GM10248 (cell line): ENCODE results near the gene AKR1E2.

Experiments
- CTCF ChIA-PET: fragments of 300-600 bp; sonication (Branson Sonifier 250); formaldehyde crosslinking; extraction: SDS; loops from one replicate; lab custom pipeline; 2021; ENCODE audit warnings: antibody characterized with exemption; lab: Yijun Ruan, JAX
- POLR2A ChIA-PET: fragments of 350-650 bp; sonication (Branson Sonifier 250); formaldehyde crosslinking; extraction: SDS; loops from one replicate; lab custom pipeline; 2020; ENCODE audit warnings: antibody characterized with exemption; lab: Yijun Ruan, JAX
- DNase-seq: peaks from one replicate; pipeline ENCODE4 v3.0.0; 2012; ENCODE audit errors: extremely low spot score
- CTCF ChIP-seq: IDR thresholded peaks from 2 replicates; pipeline ENCODE4 v1.5.1; 2012; ENCODE audit warnings: mild to moderate bottlenecking, low read depth; ENCODE audit errors: extremely low read depth, missing control alignments, control extremely low read depth

Gene AKR1E2

GRCh38 chr10:4819707-4820106 lies 6.3 kb upstream of the AKR1E2 start:
- no peak for DNase-seq
- TF ChIP-seq CTCF, result no peak
- CTCF ChIA-PET, result interaction anchor here (1.4 to 1.7 kb wide), 2 partner anchors 615 to 804 kb away, joined by 4 to 7 read pairs; no protein-coding TSS in a partner anchor
- POLR2A ChIA-PET, result no interaction called here

GRCh38 chr10:4820804-4821401 lies 5.1 kb upstream of the AKR1E2 start:
- POLR2A ChIA-PET, result no interaction called here
- DNase-seq, result no peak
- CTCF ChIA-PET, result interaction anchor here (1.4 to 1.7 kb wide), 2 partner anchors 614 to 803 kb away, joined by 4 to 7 read pairs; no protein-coding TSS in a partner anchor
- no peak for TF ChIP-seq CTCF

GRCh38 chr10:4822208-4822607 lies 3.8 kb upstream of the AKR1E2 start:
- POLR2A ChIA-PET, result no interaction called here
- CTCF ChIA-PET, result no interaction called here
- TF ChIP-seq CTCF, result no peak

GRCh38 chr10:4824791-4825310 lies 1.2 kb upstream of the AKR1E2 start:
- CTCF ChIA-PET, result interaction anchor here (1.3 to 3.4 kb wide), 3 partner anchors 10 to 27 kb away, joined by 4 to 18 read pairs (median 4); no protein-coding TSS in a partner anchor
- DNase-seq, result no peak
- TF ChIP-seq CTCF, result no peak
- POLR2A ChIA-PET, result no interaction called here

More at GRCh38 chr10:4822208-4822607, 3.8 kb upstream of the AKR1E2 start:
- DNase-seq, result no peak

GRCh38 chr10:4825456-4825867 lies 545 bp upstream of the AKR1E2 start:
- ChIA-PET POLR2A (no interaction called here), CTCF (interaction anchor here (1.6 to 3.4 kb wide), 2 partner anchors 11 to 27 kb away, joined by 4 to 18 read pairs; no protein-coding TSS in a partner anchor)
- TF ChIP-seq CTCF, result no peak
- no peak for DNase-seq

- ChIA-PET CTCF (interaction anchor here (1.2 to 4.1 kb wide), 6 partner anchors 11 to 615 kb away, joined by 3 to 19 read pairs (median 6); no protein-coding TSS in a partner anchor), POLR2A (no interaction called here)
- TF ChIP-seq CTCF, result no peak
- no peak for DNase-seq
These were observed 851 bp downstream of the AKR1E2 start for GRCh38 chr10:4826792-4827324.
